B cell (primary cell): ENCODE results near the gene DIPK1A. TPM values are rescaled to one million over a fixed set of nuclear protein-coding genes. Genes with fewer than 3 reads are reported as not detected.
A peak's percentile ranks its signal among the peaks of the same experiment; 100 is the strongest.

Experiments
- ATAC-seq: fragments of 200-7000 bp; cut with Tn5 transposase; one replicate; pipeline ENCODE4 v1.10.0; 2021; ENCODE audit warnings: low read depth, mild to moderate bottlenecking, moderate number of reproducible peaks, moderate library complexity
- CTCF ChIA-PET: fragments of 350-600 bp; sonication (Branson Sonifier 250); formaldehyde crosslinking; loops from one replicate; lab custom pipeline; 2021; ENCODE audit warnings: antibody characterized with exemption, inconsistent platforms; lab: Charles Lee
- POLR2A ChIA-PET: fragments of 350-600 bp; sonication (Branson Sonifier 250); formaldehyde crosslinking; loops from one replicate; lab custom pipeline; 2021; ENCODE audit warnings: antibody characterized with exemption; lab: Charles Lee
- DNase-seq: peaks from one replicate; pipeline ENCODE4 v3.0.0; 2013
- H2AFZ ChIP-seq: 2 replicates; pipeline ENCODE4 v1.6.1; 2012; ENCODE audit warnings: mild to moderate bottlenecking, low read depth, low read length; ENCODE audit not compliant: insufficient read depth, poor library complexity, severe bottlenecking
- H3K27ac ChIP-seq, 2 donors: 1 replicate in 1 of 2; 2 replicates in 1 of 2; pipeline ENCODE4 v1.5.1; 2012 to 2013; ENCODE audit warnings: low read length in 2 of 2, mild to moderate bottlenecking in 2 of 2, moderate library complexity in 1 of 2
- H3K27me3 ChIP-seq, 4 experiments: fragments of 200-600 bp in 1 of 4; sonication (generic) in 1 of 4; replicated peaks in 1 of 4; 1 replicate in 2 of 4; 2 replicates in 2 of 4; pipeline versions ENCODE4 v1.6.1 to v1.7.0; 2013 to 2016; ENCODE audit warnings: low read length in 3 of 4, mild to moderate bottlenecking in 2 of 4, mixed read lengths in 1 of 4, moderate library complexity in 1 of 4; ENCODE audit not compliant: insufficient read depth in 4 of 4, control insufficient read depth in 3 of 4; ENCODE audit errors: control extremely low read depth in 1 of 4
- H3K36me3 ChIP-seq, 2 experiments: replicated peaks in 1 of 2; 1 replicate in 1 of 2; 2 replicates in 1 of 2; pipeline versions ENCODE4 v1.6.1 to v1.7.1; 2013; ENCODE audit warnings: low read length in 1 of 2; ENCODE audit not compliant: insufficient read depth in 2 of 2, control insufficient read depth in 1 of 2; ENCODE audit errors: control extremely low read depth in 1 of 2, extremely low read depth in 1 of 2
- H3K4me1 ChIP-seq, 2 donors: fragments of 200-600 bp in 1 of 2; sonication (generic) in 1 of 2; 1 replicate in 1 of 2; 2 replicates in 1 of 2; pipeline versions ENCODE4 v1.5.1 to v1.6.1; 2013 to 2017; ENCODE audit warnings: low read length in 2 of 2; ENCODE audit not compliant: control insufficient read depth in 2 of 2, insufficient read depth in 2 of 2
- H3K4me2 ChIP-seq: replicated peaks from 2 replicates; pipeline ENCODE3; 2012; ENCODE audit warnings: mild to moderate bottlenecking, low read depth, low read length; ENCODE audit not compliant: poor library complexity, severe bottlenecking
- H3K4me3 ChIP-seq, 5 experiments: fragments of 200-600 bp in 1 of 5; sonication (generic) in 1 of 5; 1 replicate in 3 of 5; 2 replicates in 2 of 5; pipeline versions ENCODE4 v1.5.1 to v1.7.0; 2011 to 2016; ENCODE audit warnings: low read length in 4 of 5, mild to moderate bottlenecking in 4 of 5, low read depth in 2 of 5, control low read depth in 1 of 5, moderate library complexity in 1 of 5; ENCODE audit not compliant: insufficient read depth in 1 of 5; ENCODE audit errors: control extremely low read depth in 1 of 5, extremely low read depth in 1 of 5
- H3K79me2 ChIP-seq: fragments of 200-600 bp; sonication (generic); one replicate; pipeline ENCODE4 v1.6.0; 2016; ENCODE audit warnings: low read length; ENCODE audit not compliant: control insufficient read depth, insufficient read depth
- H3K9ac ChIP-seq: fragments of 200-600 bp; sonication (generic); 2 replicates; pipeline ENCODE4 v1.6.1; 2017; ENCODE audit warnings: mild to moderate bottlenecking, low read length, moderate library complexity
- H3K9me3 ChIP-seq, 3 donors: one replicate each; pipeline versions ENCODE4 v1.6.1 to v1.7.1; 2013; ENCODE audit warnings: low read length in 2 of 3; ENCODE audit not compliant: control insufficient read depth in 2 of 3, insufficient read depth in 1 of 3; ENCODE audit errors: control extremely low read depth in 1 of 3
- H4K20me1 ChIP-seq: 2 replicates; pipeline ENCODE4 v1.6.0; 2012; ENCODE audit warnings: mild to moderate bottlenecking, low read length; ENCODE audit not compliant: insufficient read depth, control insufficient read depth, poor library complexity, severe bottlenecking
- H3K27ac Mint-ChIP-seq: one replicate; pipeline ENCODE4 v1.8.0; 2021; ENCODE audit warnings: mixed read lengths
- H3K27me3 Mint-ChIP-seq: one replicate; pipeline ENCODE4 v1.8.0; 2021; ENCODE audit warnings: mixed read lengths
- H3K4me1 Mint-ChIP-seq: one replicate; pipeline ENCODE4 v1.8.0; 2021; ENCODE audit warnings: mixed read lengths
- H3K4me3 Mint-ChIP-seq: one replicate; pipeline ENCODE4 v1.8.0; 2021; ENCODE audit warnings: mixed read lengths
- H3K9me3 Mint-ChIP-seq: one replicate; pipeline ENCODE4 v1.8.0; 2022; ENCODE audit warnings: mixed read lengths; ENCODE audit not compliant: insufficient read depth
- EZH2 ChIP-seq: IDR thresholded peaks from 2 replicates; pipeline ENCODE4 v1.6.1; 2012; ENCODE audit warnings: borderline replicate concordance, low read depth, mild to moderate bottlenecking, moderate library complexity, low read length; ENCODE audit not compliant: insufficient read depth, poor library complexity, severe bottlenecking
- WGBS: methylation state at CpG from one replicate; pipeline ENCODE4 v1.1.5; 2013; ENCODE audit warnings: missing lambda C conversion rate; ENCODE audit not compliant: insufficient coverage; 5-methylcytosine and 5-hydroxymethylcytosine counted together
- intact Hi-C: fragments of 100-400 bp; cut with micrococcal nuclease; formaldehyde crosslinking; loops from one replicate; pipeline ENCODE4 v1.10.0; 2022
- polyA plus RNA-seq: library from polyadenylated mRNA; depleted of rRNA; stranded (reverse); fragments of >200 nt; gene quantifications from 2 replicates; pipeline ENCODE4 v1.2.3, GENCODE V29; 2012
- total RNA-seq, 2 donors: library from RNA; stranded (reverse); fragments of 120-200 nt in 1 of 2; gene quantifications; 1 replicate in 1 of 2; 2 replicates in 1 of 2; pipeline versions ENCODE4 v1.2.3 to v1.2.4, GENCODE V29; 2013 to 2022
- TF ChIP-seq, protein P1 (sequence below): fragments of 200-600 bp; IDR thresholded peaks from one replicate; pipeline ENCODE4 v1.8.0; 2022; ENCODE audit warnings: antibody characterized with exemption, mild to moderate bottlenecking

Gene DIPK1A
- total and polyA plus RNA-seq, 2 donors (not counting 1 experiment from before 2014, with no cell fraction given): 10.7 to 22.7 TPM

DNA sequence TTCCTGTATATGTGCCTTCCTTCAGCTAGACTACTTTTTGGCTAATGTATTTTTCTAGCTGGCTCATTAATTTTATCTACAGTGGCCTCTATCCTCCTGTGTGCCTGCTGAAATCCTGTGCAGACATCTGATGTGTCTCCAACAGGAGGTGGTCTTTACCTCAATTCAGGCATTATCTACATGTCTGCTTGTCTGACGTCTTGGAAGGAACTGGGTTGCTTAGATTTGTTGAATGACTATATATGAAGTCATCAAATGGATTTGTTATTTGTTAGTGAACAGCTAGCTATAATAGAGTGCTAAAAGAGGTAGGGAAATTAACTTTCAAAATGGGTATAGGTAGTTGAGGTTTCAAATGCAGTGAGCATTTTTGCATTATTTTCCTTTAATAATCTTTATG lies 122.7 kb downstream of the DIPK1A start:
- TF ChIP-seq EZH2: no peak
- TF ChIP-seq, protein P1, sequence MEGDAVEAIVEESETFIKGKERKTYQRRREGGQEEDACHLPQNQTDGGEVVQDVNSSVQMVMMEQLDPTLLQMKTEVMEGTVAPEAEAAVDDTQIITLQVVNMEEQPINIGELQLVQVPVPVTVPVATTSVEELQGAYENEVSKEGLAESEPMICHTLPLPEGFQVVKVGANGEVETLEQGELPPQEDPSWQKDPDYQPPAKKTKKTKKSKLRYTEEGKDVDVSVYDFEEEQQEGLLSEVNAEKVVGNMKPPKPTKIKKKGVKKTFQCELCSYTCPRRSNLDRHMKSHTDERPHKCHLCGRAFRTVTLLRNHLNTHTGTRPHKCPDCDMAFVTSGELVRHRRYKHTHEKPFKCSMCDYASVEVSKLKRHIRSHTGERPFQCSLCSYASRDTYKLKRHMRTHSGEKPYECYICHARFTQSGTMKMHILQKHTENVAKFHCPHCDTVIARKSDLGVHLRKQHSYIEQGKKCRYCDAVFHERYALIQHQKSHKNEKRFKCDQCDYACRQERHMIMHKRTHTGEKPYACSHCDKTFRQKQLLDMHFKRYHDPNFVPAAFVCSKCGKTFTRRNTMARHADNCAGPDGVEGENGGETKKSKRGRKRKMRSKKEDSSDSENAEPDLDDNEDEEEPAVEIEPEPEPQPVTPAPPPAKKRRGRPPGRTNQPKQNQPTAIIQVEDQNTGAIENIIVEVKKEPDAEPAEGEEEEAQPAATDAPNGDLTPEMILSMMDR: no peak
- Histone ChIP-seq H3K36me3 (peaks cover 9 to 92% of the 10 kb centered on the region in 2 experiments), H4K20me1 (peaks cover 40% of the 10 kb centered on the region), H3K79me2 (peaks cover 46% of the 10 kb centered on the region), H3K4me1 (peaks cover 15 to 22% of the 10 kb centered on the region in 2 donors), H2AFZ (no peak overlapping the region), H3K4me3 (no peak overlapping the region), H3K9me3 (no peaks in the 10 kb centered on the region), H3K27ac (peak overlapping the region in 1 of 2 donors; percentile 47), H3K4me2 (no peak overlapping the region), H3K27me3 (no peaks in the 10 kb centered on the region), H3K9ac (no peak overlapping the region)
- DNase-seq (no peak), ATAC-seq (no peak)
- Mint-ChIP-seq H3K4me3 (no peak overlapping the region), H3K27me3 (no peaks in the 10 kb centered on the region), H3K27ac (peak overlapping the region; percentile 59), H3K4me1 (peaks cover 57% of the 10 kb centered on the region), H3K9me3 (no peaks in the 10 kb centered on the region)
- ChIA-PET POLR2A (interaction anchor here (0.5 kb wide), 1 partner anchor 47 kb away, joined by 3 read pairs; no protein-coding TSS in a partner anchor), CTCF (interaction anchor here (0.9 to 1.5 kb wide), 8 partner anchors 10 to 124 kb away, joined by 3 to 4 read pairs (median 3); partner anchors contain the start of gene DIPK1A)
- intact Hi-C loops: loop anchor here (10.0 kb wide), 1 partner anchor 1066 kb away; the partner anchor contains the start of gene GCLM
- no CpG with 5 or more reads among the region's 1 CpG for WGBS

DNA sequence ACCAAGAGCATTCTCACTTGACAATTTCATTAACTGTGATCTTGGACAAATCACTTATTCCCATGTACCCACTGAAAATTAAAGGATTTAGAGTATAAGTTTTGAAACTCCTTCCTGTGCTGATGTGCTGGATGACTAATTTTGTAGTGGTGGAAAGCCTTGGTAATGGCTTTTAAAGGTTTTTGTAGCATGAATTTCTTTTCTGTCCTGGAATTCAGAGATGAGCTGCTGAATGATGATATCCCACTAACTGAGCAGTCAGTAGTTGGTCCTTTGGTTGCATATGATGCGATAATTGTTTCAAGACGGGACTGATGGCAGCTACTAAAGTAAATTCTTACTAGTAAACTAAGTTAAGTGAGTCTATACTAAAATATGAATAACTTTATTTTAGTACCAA lies 124.2 kb downstream of the DIPK1A start:
- ChIA-PET CTCF (interaction anchor here (1.2 to 1.5 kb wide), 3 partner anchors 8 to 125 kb away, joined by 3 to 4 read pairs (median 3); no protein-coding TSS in a partner anchor), POLR2A (no interaction called here)
- Mint-ChIP-seq H3K4me3 (no peak overlapping the region), H3K4me1 (peaks cover 70% of the 10 kb centered on the region), H3K9me3 (no peaks in the 10 kb centered on the region), H3K27ac (peak overlapping the region; percentile 60), H3K27me3 (no peaks in the 10 kb centered on the region)
- H4K20me1 ChIP-seq: peaks cover 47% of the 10 kb centered on the region
- ATAC-seq (no peak), DNase-seq (no peak)
- H3K9me3 ChIP-seq: no peaks in the 10 kb centered on the region
- no peaks in the 10 kb centered on the region for H3K27me3 ChIP-seq
- no peak overlapping the region for H3K9ac ChIP-seq
- TF ChIP-seq EZH2: no peak
- TF ChIP-seq, protein P1: no peak
- H3K27ac ChIP-seq: peak overlapping the region in 1 of 2 donors; percentile 2
- peaks cover 23 to 30% of the 10 kb centered on the region in 2 donors for H3K4me1 ChIP-seq
- peaks cover 6 to 83% of the 10 kb centered on the region in 2 experiments for H3K36me3 ChIP-seq
- no peak overlapping the region for H2AFZ ChIP-seq
- intact Hi-C loops: loop anchor here (10.0 kb wide), 1 partner anchor 1068 kb away; the partner anchor contains the start of gene GCLM
- H3K79me2 ChIP-seq: peaks cover 60% of the 10 kb centered on the region
- no peak overlapping the region for H3K4me3 ChIP-seq
- no peak overlapping the region for H3K4me2 ChIP-seq
- WGBS: no CpG with 5 or more reads among the region's 2 CpGs
